Dermis blood vessel endothelial cell (primary cell): ENCODE results near the gene YIPF3. TPM values are rescaled to one million over a fixed set of nuclear protein-coding genes. Genes with fewer than 3 reads are reported as not detected.
A peak's percentile ranks its signal among the peaks of the same experiment; 100 is the strongest.
"Not testable (repeated sequence)": the region's sequence is repeated elsewhere in the genome, so short reads cannot be mapped to it uniquely, and the experiment has no call there.

Experiments used
- DNase-seq: peaks from one replicate; pipeline ENCODE4 v3.0.0; 2010
- total RNA-seq: library from RNA; depleted of rRNA; stranded (reverse); fragments of >200 nt; gene quantifications from 2 replicates; pipeline ENCODE4 v1.2.3, GENCODE V29; 2014

The YIPF3 gene
- total RNA-seq, 1 donor from 2014 or later, result 149 TPM

- peak; percentile 58 for DNase-seq
Observed at GRCh38 chr6:43491750-43492661, 24.7 kb downstream of the YIPF3 start.

DNA sequence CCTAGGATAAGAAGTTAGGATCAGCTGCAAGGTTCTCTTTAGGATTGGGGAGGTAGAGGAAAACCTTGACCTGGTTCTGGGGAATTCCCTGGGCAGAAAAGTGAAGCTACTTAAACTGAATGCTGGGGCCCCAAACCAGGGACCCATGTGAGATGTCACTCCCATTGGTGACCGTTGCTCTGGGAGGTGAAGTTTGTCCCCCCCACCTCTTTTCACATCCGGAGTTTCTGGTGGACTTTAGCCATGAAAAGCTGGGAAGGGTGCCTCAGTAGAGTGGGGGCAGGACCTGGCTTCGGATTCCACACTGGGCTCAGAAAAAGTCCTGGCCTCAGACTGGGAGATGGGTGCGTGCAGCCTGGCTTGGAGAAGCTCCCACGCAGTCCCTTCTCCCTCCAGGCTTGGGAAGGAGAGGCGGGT lies 26.2 kb downstream of the YIPF3 start:
- DNase-seq, result no peak

DNA sequence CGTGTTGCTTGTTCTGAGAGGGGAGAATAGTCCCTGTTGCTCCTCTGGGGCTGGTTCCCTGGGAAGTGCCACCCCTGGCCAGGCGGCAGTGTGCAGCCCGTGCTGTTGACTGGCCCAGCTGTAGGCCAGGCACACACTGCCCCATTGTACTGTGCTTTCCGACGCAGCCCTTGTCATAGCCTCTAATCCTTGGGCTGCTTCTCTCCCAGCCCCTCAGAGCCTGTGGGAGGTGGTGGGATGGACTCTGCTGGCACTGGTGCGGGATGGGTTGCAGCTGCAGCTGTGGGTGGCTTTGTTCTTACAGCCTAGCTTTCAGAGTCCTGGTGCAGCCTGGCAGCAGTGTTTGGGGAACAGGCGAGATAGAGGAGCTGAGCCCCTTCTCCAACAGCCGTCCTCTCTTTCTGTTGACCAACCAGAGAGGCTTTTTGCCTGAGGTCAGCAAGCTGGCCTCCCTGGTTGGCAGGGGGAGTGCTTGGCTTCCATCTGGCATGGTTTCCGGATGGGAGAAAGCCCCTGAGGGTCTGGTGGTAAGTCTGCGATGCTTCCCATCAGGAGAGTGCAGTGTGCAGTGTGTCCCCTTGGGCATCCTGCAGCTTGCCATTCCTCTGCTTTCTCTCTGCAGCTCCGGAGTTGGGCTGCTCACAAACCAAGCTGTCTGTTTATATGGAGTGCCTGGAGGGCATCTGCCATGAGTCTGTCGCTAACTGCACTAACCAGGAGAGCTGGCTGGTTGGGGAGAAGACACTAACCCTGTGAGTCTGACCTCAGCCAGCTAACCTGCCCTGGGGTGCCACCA lies 27.3 kb downstream of the YIPF3 start:
- DNase-seq, result no peak

DNA sequence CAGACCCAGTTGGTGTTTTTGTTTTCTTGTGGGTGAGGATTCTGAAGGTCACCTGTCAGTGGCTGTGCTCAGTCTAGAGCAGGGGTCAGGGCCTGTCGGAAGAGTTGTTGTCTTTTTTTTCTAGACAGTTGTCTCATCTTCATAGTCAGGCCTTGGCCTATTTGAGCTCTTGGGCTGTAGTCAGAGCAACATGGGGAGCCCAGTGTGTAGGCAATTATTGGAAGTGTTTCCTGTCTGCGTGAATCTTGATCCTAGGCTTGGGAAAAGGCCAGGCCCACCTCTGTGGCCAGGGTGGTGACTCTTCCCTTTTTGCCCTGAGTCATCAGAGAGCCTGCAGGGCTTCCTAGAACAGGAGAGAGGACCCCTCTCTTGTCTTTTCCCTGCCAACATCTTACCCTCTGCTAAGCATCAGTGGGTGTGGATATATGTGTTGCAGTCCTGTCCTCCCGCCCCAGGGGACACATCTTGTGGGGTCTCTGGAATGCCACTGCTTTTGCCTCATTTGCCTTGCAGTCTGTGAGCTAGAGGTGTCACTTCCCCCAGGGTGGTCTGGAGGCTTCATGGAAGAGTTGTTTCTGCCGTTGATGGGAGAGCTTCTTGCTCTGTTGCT lies 28.0 kb downstream of the YIPF3 start:
- DNase-seq, result no peak

DNA sequence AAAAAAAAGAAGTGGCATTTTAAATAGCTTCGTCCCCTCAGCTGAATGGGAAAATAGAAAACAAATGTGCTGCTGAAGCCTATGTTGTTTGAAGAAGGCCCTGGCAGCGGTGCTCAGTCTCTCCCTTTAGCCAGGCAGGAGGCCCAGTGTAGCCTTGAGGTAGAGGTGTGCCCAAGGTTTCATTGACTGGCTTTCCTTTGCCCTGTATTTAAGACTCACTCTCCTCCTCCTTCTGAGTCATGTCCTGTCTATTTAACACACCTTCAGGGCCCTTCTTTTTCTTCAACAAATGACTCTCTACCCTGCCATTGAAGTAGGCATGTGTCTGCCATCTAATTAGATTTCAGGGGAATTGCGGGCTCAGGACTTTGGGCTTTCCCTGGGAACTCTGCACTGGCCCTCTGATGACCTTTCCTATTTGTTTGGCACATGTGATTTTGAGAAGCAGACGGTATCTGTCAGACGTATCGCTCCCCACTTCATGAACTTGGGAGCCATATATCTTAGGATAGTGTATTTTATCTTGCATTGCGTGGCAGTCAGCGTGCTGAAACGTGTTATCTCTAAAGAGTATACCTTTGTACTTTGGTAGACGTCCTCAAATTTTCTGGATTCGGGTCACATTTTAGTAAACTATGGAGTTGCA lies 35.0 kb downstream of the YIPF3 start:
- DNase-seq, result no peak

- no peak for DNase-seq
Observed at GRCh38 chr6:43481075-43481474, 35.7 kb downstream of the YIPF3 start.

GRCh38 chr6:43478008-43478372 lies 38.7 kb downstream of the YIPF3 start:
- no peak for DNase-seq

DNA sequence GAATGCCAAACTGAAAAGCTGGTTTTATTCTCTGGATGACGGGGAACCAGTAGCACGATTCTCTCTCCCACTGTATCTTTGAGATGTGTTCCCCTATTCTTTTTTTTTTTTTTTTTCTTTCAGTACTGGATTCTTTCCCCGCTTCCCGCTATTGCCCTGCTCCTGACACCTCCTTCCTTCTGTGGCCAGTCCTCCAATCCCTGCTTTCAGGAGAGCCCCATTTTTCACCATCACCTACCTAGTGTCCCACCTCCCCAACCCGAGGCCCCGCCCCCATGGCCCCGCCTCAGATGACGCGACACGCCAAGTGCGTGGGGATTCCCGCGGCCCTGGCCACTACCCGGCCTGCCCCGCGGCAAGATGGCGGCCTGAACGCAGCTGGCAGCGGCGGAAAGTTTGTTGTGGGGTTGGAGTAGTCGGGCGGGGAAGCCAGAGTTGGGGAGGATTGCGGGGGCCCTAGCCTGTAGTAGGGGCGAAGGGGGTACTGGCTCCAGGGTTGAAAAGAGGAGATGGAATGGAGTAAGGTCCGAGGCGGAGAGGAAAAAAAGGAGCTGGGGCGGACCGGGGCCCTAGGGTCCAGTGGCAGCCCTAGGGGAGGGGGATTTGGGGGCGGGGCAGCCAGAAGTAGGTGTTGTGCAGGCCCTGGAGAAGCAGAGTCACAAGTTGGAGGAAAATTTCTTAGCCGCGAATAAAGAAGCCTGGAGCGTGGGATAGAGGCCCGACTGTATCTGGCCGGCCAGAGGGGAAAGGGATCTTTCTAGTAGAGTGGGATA lies 39.3 kb downstream of the YIPF3 start, which contains the start of gene TJAP1:
TJAP1 (plus strand) TSS at position 336 of the 773 bp plus-strand sequence. CDS start 21,432 bp downstream, outside the sequence.
- DNase-seq, result peak; percentile 90

- no peak for DNase-seq
Observed at GRCh38 chr6:43476746-43477145, 40.0 kb downstream of the YIPF3 start.

GRCh38 chr6:43475516-43475915 lies 41.2 kb downstream of the YIPF3 start:
- DNase-seq, result no peak

GRCh38 chr6:43472515-43472914 lies 44.2 kb downstream of the YIPF3 start:
- no peak for DNase-seq

DNA sequence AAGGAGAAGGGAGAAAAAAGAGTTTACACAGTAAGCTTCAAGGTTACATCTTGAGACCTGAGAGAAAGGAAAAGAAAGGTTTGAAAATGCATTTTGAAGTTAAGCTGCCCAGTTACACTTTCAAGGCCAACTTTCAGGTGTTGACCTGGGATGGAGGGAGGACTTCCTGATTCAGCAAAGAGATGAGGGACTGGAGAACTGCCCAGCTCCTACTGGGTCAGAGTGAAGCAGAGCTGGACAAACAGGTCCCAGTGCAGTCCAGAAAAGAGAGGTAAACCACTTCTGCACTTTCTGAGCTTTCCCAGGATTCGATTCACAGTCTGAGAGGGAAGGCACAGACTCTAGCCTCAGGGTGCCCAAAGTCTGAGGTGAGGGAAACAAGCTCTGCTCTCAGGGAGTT lies 45.3 kb downstream of the YIPF3 start:
- DNase-seq, result no peak

DNA sequence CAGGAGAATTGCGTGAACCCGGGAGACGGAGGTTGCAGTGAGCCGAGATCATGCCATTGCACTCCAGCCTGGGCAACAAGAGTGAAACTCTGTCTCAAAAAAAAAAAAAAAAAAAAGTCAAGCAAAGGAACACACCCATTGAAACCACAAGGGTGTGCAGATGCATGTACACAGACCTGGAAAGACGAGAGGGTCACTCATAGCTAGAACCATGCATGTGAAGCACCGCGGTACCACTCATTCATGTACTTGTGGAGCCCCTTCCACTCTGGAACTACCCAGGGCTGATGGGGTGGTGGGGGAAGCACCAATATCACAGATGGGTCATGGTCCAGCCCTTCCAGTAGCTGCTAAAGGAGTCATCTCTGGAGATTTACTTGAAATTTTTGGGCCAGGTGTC lies 46.8 kb downstream of the YIPF3 start:
- DNase-seq, result no peak

DNA sequence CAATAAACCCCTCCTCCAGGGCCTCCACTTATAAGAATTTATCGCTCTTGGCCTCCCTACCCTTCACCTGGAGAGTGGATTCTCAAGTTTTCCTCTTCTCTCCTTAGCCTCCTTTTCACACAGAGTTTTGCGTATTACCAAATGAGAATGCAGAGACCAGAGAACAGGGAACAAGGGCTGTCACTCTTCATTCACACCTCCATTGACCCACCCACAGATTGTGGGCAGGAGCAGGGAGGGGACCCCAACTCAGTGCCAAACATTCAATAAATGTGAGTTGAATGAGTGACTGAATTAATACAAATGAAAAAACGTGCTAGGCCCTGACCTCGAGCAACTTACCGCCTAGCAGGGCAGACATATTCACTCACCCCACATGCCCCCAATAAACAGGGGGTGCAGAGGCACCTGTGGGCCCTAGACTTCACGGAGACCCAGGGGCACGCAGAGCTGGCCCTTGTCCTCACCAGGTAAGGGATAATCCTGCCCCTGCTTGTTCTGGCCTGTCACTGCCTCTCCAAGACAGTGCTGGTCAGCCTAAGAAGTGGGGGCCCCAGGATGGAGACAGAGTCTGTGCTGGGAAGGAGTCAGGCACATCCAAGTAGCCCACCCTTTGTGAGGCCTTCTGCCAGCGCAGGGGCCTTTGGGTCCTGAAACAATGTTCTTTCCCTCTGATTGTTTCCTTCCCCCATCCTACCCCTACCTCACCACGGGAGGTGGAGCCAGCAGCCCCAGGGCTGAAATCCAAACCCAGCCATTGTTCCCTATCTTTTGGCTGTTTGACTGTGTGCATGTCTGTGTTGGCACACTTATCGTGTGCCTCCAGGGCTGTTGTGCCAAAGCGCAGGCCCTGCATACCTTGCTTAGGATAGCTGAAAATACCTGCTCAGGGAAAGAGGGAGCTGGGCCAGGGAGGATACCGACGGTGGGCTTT lies 47.7 kb downstream of the YIPF3 start:
- no peak for DNase-seq

DNA sequence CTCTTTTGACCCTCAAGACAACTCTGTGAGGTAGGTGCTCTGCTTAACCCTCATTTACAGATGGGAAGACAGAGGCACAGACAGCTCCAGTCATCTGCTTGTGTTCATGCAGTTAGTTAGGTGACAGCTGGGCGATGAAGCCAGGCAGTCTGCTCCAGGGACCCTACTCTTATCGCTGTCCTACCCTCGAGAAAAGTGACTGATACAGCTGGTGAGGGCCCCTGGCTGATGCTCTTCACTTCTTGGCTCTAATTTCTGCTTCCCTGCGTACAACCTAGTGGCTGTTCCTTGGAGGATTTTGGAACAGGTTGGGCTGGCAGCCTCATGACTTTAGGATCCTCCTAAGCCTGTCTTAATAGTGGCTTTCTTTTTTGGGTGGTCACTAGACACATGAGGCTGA lies 48.5 kb downstream of the YIPF3 start:
- DNase-seq, result no peak

GRCh38 chr6:43467752-43468151 lies 49.0 kb downstream of the YIPF3 start:
- DNase-seq, result no peak

DNA sequence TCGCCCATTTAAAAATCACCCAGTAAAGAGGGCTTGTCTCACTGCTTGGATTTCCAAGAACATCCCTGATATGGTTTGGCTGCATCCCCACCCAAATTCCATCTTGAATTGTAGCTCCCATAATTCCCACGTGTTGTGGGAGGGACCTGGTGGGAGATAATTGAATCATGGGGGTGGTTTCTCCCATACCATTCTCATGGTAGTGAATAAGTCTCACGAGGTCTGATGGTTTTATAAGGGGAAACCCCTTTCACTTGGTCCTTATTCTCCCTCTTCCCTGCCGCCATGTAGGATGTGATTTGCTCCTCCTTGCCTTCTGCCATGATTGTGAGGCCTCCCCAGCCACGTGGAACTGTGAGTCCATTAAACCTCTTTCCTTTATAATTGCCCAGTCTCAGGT lies 49.5 kb downstream of the YIPF3 start:
- not testable (repeated sequence) for DNase-seq

DNA sequence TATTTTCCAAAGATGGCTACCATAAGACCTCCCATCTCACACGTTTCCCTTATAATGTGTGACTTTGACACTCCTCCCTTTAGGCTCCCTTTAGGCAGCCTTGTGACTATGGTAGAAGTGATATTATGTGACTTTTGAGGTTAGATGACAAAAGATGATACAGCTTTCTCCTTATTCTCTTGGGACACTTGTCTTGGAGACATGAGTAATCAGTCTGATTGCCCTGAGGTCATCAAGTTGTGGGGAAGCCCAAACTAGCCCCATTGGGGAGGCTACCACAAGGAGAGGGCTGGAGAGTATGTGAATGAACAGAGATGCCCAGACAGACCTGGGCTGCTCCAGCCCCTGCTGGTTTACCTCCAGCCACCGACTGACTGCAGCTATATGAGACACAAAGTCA lies 50.8 kb downstream of the YIPF3 start:
- no peak for DNase-seq

- no peak for DNase-seq
Observed at GRCh38 chr6:43464337-43464736, 52.4 kb downstream of the YIPF3 start.

- DNase-seq, result no peak
Observed at GRCh38 chr6:43461936-43462335, 54.8 kb downstream of the YIPF3 start.
